Right renal cortex interstitium (tissue), 3 donors: ENCODE measurements around the gene ATF6B. TPM values are rescaled to one million over a fixed set of nuclear protein-coding genes. Genes with fewer than 3 reads are reported as not detected.
"Not testable (repeated sequence)": the region's sequence is repeated elsewhere in the genome, so short reads cannot be mapped to it uniquely, and the experiment has no call there.

Source experiments
- DNase-seq, 3 donors: peaks; one replicate each; pipeline ENCODE4 v3.0.0-alpha.2; 2013; ENCODE audit warnings: low read depth in 3 of 3, low spot score in 2 of 3
- polyA plus RNA-seq, 3 donors: library from polyadenylated mRNA; unstranded; fragments of 120-200 nt; gene quantifications; one replicate each; pipeline ENCODE4 v1.2.1, GENCODE V29; 2013; ENCODE audit not compliant: insufficient read length in 3 of 3

ATF6B gene
- polyA plus RNA-seq, 3 donors, result 83.2 to 94.0 (median 84.1) TPM

- DNase-seq, result no peak
Observed at GRCh38 chr6:32084780-32085179, 43.3 kb downstream of the ATF6B start.

GRCh38 chr6:32083812-32084768 is 44.0 kb downstream of the ATF6B start:
- no peak for DNase-seq

- DNase-seq, result no peak
Observed at GRCh38 chr6:32082935-32083334, 45.1 kb downstream of the ATF6B start.

GRCh38 chr6:32082478-32082877 is 45.6 kb downstream of the ATF6B start:
- no peak for DNase-seq

GRCh38 chr6:32081168-32081990 is 46.7 kb downstream of the ATF6B start:
- DNase-seq, result no peak

GRCh38 chr6:32079566-32080290 is 48.3 kb downstream of the ATF6B start:
- DNase-seq, result no peak

DNA sequence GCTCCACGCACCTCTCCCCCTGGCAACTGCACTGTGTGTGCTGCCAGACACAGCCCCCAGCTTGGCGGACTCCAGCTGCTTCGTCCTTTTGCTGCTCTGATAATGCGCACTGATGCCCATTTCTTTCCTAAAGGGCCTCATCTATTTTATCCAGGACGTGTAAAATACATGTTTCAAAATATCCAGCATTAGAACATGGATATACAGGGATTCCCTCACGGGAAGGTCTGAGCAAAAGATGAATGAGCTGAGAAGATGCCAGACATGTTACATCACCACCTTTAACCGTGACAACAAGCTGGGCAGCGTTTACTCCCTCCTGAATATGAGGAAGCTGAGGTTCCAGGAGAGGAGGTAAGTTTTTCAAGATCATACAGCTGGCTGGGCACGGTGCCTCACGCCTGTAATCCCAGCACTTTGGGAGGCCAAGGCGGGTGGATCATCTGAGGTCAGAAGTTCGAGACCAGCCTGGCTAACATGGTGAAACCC is 51.7 kb downstream of the ATF6B start:
- no peak for DNase-seq

DNA sequence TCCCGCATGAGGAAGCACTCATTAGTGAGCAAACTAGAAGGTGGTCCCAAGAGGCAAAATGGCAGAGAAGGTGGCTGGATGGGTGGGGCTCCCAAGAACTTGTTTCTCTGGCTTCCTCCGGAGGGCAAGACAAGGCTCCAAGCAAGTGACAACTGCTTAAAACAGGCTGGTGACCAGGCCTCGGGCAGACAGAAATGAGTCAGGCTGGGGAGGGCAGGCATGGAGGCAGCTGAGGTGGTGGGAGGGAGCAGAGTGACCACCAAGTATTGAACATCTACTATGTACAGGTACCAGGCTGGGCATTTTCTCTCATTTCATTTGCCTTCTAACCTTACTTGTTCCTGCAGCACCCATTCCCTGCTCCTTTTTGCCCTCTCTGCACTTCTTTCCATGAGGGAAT is 52.3 kb downstream of the ATF6B start:
- no peak for DNase-seq

GRCh38 chr6:32074996-32075532 is 53.0 kb downstream of the ATF6B start:
- no peak for DNase-seq

- DNase-seq, result no peak
Observed at GRCh38 chr6:32073613-32074012, 54.4 kb downstream of the ATF6B start.

DNA sequence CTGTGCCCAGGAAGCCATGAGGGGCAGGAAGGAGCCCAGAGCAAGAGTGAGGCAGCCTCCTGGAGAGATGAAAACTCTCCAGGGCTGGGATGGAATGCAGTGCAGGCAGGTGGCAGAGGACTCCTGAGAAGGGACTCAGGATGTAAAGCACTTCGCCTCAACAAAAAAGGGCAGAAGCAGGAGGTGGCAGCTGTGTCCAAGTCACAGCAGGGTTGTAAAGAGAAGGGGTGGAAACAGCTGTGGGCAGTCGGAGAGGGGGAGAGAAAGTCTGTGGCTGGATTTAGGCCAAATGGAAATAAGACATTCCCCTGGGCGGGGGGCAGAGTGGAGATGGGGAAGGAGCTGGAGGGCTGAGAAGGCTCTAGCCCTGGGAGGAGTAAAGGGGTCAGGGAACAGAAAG is 54.9 kb downstream of the ATF6B start:
- DNase-seq, result no peak

- DNase-seq, result no peak
Observed at GRCh38 chr6:32070814-32071543, 57.1 kb downstream of the ATF6B start.

DNA sequence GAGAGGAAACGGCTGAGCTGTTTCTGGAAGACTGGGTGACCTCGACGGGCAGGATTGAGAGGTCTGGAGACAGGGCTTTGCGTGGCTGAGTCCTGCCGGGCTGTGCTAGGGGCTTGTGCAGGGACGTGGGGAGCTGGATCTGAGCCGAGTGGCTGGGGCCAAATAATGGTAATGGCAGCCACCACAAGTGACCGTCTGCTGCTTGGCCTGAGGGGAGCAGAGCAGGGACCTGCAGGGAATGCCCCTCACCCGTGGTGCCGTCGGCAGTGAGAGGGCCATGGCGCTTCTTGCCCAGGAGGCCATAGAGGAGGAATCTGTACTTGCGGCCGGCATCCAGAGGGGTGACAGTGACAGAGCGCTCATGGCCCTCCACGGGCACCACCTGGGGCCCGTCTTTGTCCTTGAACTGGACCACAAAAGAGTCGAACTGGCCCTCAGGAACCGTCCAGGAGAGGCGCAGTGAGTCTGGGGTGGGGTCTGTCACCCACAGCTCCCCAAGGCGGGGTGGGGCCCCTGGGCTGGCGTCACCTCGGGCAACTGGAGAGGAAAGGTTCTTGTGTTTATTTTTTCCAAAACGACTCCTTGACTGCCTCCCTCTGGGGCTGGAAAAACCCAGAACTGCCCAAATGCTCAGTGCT is 58.0 kb downstream of the ATF6B start:
- DNase-seq, result no peak

DNA sequence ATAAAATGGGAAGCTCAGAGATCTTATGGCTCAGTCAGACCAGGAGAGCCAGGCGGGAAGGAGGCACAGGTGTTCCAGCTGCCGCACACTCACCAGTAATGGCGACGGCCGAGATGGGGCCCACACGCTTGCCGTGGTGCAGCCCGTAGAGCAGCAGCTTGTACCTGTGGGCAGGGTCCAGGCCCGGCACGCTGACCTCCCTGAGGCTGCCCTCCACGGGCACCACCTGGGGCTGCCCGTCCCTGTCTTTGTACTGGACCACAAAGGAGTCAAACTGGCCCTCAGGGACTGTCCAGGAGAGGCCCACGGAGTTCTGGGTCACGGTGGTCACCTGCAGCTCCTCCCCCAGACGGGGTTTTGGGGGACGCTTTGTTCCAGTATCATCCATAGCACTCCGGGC is 58.6 kb downstream of the ATF6B start:
- no peak for DNase-seq

GRCh38 chr6:32068867-32069266 is 59.2 kb downstream of the ATF6B start:
- DNase-seq, result no peak

DNA sequence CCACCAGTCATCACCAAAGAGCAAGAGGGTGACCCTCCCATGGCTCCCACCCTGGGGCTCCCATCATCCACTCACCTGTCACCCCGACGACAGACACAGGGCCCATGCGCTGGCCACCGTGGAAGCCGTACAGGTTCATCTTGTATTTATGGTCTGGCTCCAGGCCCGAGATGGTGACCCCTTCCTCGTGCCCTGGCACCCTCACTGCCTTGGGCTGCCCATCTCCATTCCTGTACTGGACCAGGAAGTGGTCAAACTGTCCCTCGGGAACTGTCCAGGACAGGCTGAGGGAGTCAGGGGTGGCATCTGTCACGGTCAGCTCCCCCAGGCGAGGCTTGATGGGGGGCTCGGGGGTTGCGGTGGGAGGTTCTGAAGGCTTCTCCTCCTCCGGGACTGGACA is 59.7 kb downstream of the ATF6B start:
- DNase-seq, result not testable (repeated sequence)

- not testable (repeated sequence) for DNase-seq
Observed at GRCh38 chr6:32067521-32067920, 60.5 kb downstream of the ATF6B start.
